NT2/D1 (cell line): ENCODE measurements around the gene TMEM8B.

Experiments
- DNase-seq: peaks from one replicate; pipeline ENCODE4 v3.0.0-alpha.2; 2011; ENCODE audit warnings: low read depth, low spot score
- H3K27me3 ChIP-seq: 2 replicates; pipeline ENCODE4 v1.6.0; 2011; ENCODE audit warnings: mild to moderate bottlenecking; ENCODE audit not compliant: insufficient read length, insufficient read depth
- H3K36me3 ChIP-seq: 2 replicates; pipeline ENCODE4 v1.6.1; 2011; ENCODE audit warnings: mild to moderate bottlenecking, low read length, mixed read lengths; ENCODE audit not compliant: insufficient read depth, insufficient read length
- H3K4me1 ChIP-seq: 2 replicates; pipeline ENCODE4 v1.5.1; 2011; ENCODE audit not compliant: insufficient read depth, insufficient read length
- H3K4me3 ChIP-seq: 2 replicates; pipeline ENCODE4 v1.5.1; 2011; ENCODE audit warnings: low read depth; ENCODE audit not compliant: insufficient read length
- H3K9ac ChIP-seq: 2 replicates; pipeline ENCODE4 v1.6.0; 2011; ENCODE audit warnings: low read depth; ENCODE audit not compliant: insufficient read length
- H3K9me3 ChIP-seq: 2 replicates; pipeline ENCODE4 v1.5.1; 2011; ENCODE audit warnings: mild to moderate bottlenecking, low read length; ENCODE audit not compliant: insufficient read depth
- SUZ12 ChIP-seq: IDR thresholded peaks from 2 replicates; pipeline ENCODE4 v1.6.1; 2011; ENCODE audit not compliant: insufficient read length, insufficient read depth; ENCODE audit errors: extremely low read depth
- YY1 ChIP-seq: IDR thresholded peaks from 2 replicates; pipeline ENCODE4 v1.6.1; 2011; ENCODE audit not compliant: insufficient read length, insufficient read depth
- ZNF274 ChIP-seq: IDR thresholded peaks from 2 replicates; pipeline ENCODE4 v1.6.1; 2011; ENCODE audit warnings: mild to moderate bottlenecking, low read depth, low read length

TMEM8B gene

DNA sequence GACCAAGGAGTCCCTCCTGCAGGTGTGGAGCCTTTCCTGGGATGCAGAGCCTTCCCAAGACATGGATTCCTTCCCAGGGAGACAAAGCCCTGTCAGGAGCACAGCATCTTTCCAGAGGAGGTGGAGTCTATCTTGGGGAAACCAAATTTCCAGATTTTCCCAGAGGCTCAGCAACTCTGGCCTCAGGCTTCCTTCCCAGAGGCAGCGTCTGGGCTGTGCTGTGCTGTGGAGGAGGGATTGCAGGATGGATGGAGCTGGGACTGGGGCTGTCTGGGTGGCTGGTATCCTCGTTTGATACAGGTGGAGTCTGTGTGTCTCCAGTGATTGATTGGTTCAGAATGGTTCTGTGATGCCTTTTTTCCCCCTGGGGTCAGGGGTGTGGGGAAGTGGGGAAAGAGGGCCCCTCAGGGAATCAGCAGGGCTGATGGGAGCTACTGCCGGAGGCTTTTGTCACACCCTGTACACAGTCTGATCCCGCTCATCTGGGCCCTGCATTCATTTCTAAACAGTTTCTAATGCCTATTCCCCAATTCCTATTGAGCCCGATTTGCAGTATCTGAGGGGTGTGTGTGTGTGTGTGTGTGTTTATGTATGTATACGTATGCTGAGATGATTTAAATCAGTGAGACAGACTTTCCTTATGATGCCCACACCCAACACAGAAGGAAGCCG is 25.2 kb downstream of the TMEM8B start:
- Histone ChIP-seq H3K9me3 (no peaks in the 10 kb centered on the region), H3K27me3 (no peaks in the 10 kb centered on the region), H3K36me3 (no peaks in the 10 kb centered on the region), H3K4me3 (no peak overlapping the region), H3K9ac (no peak overlapping the region), H3K4me1 (peaks cover 4% of the 10 kb centered on the region)
- DNase-seq, result no peak
- no peak for TF ChIP-seq SUZ12
- no peak for TF ChIP-seq YY1
- TF ChIP-seq ZNF274, result no peak

DNA sequence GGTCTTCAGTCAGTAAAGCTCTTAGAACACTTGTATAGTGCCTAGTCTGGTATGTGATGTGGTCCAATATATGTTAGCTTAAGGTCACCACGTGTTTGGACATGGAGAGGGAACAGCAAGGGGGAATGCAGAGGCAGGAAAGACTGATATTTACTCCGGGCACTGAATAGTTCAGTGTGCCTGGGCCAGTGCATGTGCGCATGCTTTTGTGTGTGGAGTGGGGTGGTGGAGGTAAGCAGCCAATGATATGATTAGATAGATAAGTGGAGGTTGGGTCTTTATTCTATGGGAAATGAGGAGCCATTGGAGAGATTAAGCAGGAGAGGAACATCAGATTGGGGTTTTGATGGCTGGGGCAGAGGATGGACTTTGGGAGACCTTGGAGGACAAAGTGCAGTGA is 27.2 kb downstream of the TMEM8B start:
- Histone ChIP-seq H3K4me1 (peaks cover 4% of the 10 kb centered on the region), H3K9me3 (no peaks in the 10 kb centered on the region), H3K9ac (no peak overlapping the region), H3K27me3 (peaks cover 3% of the 10 kb centered on the region), H3K36me3 (no peaks in the 10 kb centered on the region), H3K4me3 (no peak overlapping the region)
- TF ChIP-seq SUZ12, result no peak
- TF ChIP-seq YY1, result no peak
- no peak for TF ChIP-seq ZNF274
- DNase-seq, result no peak

DNA sequence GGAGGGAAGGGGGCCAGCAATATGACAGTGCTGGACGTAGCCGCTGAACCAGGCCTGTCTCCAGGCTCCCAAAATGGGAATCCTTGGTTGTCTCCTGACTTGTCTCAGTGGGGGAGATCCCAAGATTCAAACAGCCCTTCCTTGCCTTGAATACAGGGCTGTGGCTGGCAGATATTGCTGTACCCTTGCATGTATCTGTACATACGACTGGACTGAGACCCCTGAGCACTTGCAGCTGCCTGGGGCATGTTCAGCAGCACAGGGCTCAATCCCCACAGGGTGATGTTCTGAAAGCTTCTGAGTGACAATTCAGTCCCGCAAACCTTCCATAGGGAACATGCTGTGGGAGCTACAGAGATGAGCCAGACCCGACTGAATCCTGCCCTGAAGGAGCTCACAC is 27.9 kb downstream of the TMEM8B start:
- Histone ChIP-seq H3K27me3 (peaks cover 8% of the 10 kb centered on the region), H3K4me1 (peaks cover 4% of the 10 kb centered on the region), H3K9me3 (no peaks in the 10 kb centered on the region), H3K4me3 (no peak overlapping the region), H3K9ac (no peak overlapping the region), H3K36me3 (no peaks in the 10 kb centered on the region)
- TF ChIP-seq YY1 (no peak), ZNF274 (no peak), SUZ12 (no peak)
- DNase-seq, result no peak

- Histone ChIP-seq H3K36me3 (no peaks in the 10 kb centered on the region), H3K27me3 (peaks cover 11% of the 10 kb centered on the region), H3K4me1 (peaks cover 4% of the 10 kb centered on the region), H3K9ac (no peak overlapping the region), H3K4me3 (no peak overlapping the region), H3K9me3 (no peaks in the 10 kb centered on the region)
- TF ChIP-seq YY1 (no peak), SUZ12 (no peak), ZNF274 (no peak)
- no peak for DNase-seq
These were observed 29.4 kb downstream of the TMEM8B start for GRCh38 chr9:35858458-35858857.

DNA sequence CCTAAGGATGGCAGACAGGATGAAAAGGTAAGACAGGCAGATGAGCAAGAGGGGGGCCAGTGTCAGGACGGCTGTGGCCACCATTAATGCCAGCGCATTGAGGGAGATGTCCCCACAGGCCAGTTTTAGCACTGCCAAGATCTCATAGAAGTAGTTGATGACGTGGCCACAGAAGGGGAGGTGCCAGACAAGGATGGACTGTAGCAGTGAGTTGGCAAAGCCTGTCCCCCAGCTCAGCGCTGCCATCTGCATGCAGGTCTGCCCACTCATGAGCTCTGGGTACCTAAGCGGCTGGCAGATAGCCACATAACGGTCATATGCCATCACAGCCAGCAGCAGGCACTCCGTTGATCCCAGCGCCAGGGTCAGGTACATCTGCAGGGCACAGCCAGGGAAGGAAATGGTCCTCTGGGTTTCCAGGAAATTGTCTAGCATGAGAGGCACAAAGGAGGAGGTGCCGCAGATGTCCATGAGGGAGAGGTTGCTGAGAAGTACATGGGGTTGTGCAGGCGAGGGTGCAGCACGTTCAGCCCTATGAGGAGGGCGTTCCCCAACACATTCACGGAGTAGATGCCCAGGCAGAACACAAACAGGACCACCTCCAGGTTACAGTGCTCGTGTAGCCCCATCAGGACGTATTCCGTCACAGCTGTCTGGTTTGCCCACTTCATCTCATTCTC is 30.4 kb downstream of the TMEM8B start:
- peaks cover 2% of the 10 kb centered on the region for H3K4me1 ChIP-seq
- no peaks in the 10 kb centered on the region for H3K36me3 ChIP-seq
- no peak overlapping the region for H3K9ac ChIP-seq
- H3K27me3 ChIP-seq, result peaks cover 11% of the 10 kb centered on the region
- no peak overlapping the region for H3K4me3 ChIP-seq
- no peak for TF ChIP-seq YY1
- TF ChIP-seq SUZ12, result no peak
- no peak for TF ChIP-seq ZNF274
- no peak for DNase-seq
- H3K9me3 ChIP-seq, result no peaks in the 10 kb centered on the region

- peaks cover 2% of the 10 kb centered on the region for H3K4me1 ChIP-seq
- no peaks in the 10 kb centered on the region for H3K9me3 ChIP-seq
- no peak for DNase-seq
- TF ChIP-seq YY1 (no peak), SUZ12 (no peak), ZNF274 (no peak)
- no peaks in the 10 kb centered on the region for H3K36me3 ChIP-seq
- H3K9ac ChIP-seq, result no peak overlapping the region
- H3K27me3 ChIP-seq, result peaks cover 11% of the 10 kb centered on the region
- no peak overlapping the region for H3K4me3 ChIP-seq
These were observed 30.9 kb downstream of the TMEM8B start for GRCh38 chr9:35859990-35860339.

DNA sequence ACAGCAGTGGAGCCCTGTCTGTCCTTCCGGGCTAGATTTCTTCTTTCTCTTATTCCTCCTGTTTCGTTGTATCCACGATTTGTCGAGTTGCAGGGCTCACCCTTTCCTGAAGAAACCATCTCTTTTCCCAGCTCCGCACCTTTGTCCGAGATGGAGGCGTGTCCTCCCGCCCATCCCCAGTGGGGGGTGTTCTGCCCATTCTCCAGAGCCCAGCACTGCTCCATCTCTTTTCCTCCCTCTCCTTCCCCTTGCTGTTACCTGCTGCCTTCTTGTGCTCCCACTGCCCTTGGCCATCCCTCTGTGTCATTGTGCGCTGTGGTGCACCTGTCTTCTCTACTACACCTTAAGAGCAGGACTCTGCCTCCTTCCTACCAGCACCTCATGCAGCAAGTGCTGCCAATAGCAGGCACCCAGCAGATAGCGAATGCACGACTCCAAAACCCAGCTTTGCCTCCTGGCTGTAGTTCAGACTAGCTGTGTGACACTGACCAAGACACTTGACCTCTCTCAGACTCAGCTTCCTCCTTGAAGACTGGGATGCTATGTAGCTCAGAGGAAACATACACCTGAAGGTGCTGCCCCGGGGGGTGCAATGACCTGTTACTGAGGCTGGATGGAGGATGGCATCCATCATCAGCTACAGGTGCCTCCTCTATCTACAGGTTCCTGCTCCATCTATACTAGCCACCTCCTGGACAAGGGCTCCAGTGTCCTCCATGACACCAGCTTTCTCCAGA is 32.3 kb downstream of the TMEM8B start:
- Histone ChIP-seq H3K4me3 (no peak overlapping the region), H3K27me3 (peaks cover 11% of the 10 kb centered on the region), H3K4me1 (peaks cover 2% of the 10 kb centered on the region), H3K9ac (no peak overlapping the region), H3K36me3 (no peaks in the 10 kb centered on the region), H3K9me3 (no peaks in the 10 kb centered on the region)
- no peak for DNase-seq
- TF ChIP-seq ZNF274 (no peak), YY1 (no peak), SUZ12 (no peak)
